ENCODE data around the gene ANKRD29.

ANKRD29 gene

GRCh38 chr18:23684515-23685197 lies 21.9 kb upstream of the ANKRD29 start:
- no peak for DNase-seq (ENCODE audit: low spot score)

GRCh38 chr18:23683671-23684070 lies 21.0 kb upstream of the ANKRD29 start:
- no peak for DNase-seq (ENCODE audit: low spot score)

DNA sequence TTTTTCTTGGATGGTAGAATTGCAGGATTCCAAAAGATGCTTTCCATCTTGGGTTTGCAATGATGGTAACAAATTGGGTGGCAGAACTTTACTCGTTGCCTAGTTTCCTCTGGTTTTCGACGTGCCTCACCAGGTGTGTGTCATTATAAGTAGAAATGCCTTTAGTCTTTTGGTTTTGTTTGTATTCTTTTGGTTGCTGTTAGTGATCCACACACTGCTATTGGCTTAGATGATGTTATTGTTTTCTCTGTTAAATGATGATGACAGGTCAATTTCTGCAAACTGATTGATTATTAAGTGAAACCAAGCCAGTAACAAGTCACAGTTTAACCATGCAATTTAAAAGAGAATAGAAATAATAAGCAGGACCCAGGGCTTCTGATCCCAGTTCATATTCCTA lies 20.4 kb upstream of the ANKRD29 start:
- no peak for DNase-seq (ENCODE audit: low spot score)

GRCh38 chr18:23682472-23682871 lies 19.8 kb upstream of the ANKRD29 start:
- no peak for DNase-seq (ENCODE audit: low spot score)

DNA sequence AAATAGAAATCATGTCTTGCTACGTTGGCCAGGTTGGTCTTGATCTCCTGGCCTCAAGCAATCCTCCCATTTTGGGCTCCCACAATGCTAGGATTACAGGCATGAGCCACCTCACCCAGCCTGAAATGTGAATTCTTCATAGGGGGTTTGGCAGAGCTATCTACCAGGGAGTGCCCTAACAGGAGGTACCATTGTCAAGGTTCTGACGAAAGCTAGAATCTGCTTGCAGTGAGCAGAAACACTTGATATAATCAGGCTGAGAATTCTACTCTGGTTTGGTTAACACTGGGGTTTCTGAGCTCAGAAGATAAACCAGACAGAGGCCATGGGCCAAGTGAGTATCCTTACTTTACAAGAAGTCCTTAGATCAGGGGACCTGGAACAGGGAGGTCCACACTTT lies 19.3 kb upstream of the ANKRD29 start:
- DNase-seq (ENCODE audit: low spot score) = no peak

DNA sequence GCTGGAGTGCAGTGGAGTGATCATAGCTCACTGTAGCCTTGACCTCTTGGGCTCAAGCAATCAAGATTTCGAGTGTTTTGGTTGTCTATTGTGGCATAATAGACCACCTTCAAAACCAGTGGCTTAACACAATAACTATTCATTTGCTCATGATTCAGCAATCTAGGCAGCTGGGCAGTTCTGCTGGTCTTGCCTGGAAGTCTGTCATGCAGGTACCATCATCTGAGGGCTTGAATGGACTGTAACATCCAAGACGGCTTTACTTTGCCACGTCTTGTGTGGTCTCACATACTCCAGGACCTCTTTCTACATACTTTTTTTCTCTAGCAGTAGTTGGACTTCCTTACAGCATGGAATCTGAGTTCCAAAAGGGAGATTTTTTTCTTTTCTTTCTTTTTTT lies 13.2 kb upstream of the ANKRD29 start:
- no peak for DNase-seq (ENCODE audit: low spot score)

- DNase-seq (ENCODE audit: low spot score) = no peak
Observed at GRCh38 chr18:23675236-23675635, 12.5 kb upstream of the ANKRD29 start.

DNA sequence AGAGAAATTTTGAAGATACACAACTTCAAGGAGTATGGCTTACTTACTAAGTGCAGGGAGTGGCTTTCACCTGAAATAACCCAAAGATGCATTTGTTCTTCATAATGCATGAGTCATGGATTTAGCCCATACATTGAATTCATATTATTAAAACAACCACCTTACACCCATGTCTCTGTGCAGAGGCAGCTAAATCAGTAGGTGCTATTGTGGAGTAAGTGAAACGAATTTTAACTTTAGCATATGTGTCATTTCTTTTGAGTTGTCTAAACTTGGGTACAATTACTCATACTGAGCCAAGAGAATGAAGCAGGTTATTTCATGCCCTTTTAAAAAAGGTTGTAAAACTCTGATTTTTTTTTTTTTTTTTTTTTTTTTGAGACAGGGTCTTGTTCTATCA lies 11.0 kb upstream of the ANKRD29 start:
- no peak for DNase-seq (ENCODE audit: low spot score)

GRCh38 chr18:23671564-23671963 lies 8.9 kb upstream of the ANKRD29 start:
- DNase-seq (ENCODE audit: low spot score) = no peak

DNA sequence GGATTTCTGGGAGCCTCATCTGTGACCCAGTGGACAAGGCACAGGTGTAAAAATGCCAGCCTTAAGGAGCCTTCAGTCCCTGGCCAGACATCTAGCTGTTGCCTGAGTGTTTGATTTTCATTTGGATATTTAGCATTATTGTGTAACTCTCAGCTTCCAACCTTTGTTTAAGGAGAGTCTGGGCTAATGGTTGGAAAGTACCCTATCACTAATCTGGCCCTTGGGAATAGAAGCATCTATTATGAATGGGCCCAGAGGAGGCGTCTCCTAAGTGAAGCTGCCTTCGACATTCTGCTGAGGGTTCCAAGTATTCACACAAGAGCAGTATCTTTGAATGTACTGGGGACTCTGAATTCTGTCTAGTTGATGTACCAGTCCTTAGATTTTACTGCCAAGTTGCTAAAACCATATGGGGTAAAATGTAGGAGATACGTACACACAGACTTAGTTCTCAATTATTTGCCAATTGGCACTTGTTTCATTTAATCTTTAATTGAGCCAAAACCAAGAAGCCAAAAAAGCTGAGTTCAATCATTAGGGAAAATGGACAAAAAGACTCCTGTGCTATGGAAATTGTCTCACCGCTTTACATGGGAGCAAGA lies 7.2 kb upstream of the ANKRD29 start:
- no peak for DNase-seq (ENCODE audit: low spot score)

- no peak for DNase-seq (ENCODE audit: low spot score)
Observed at GRCh38 chr18:23669202-23669766, 6.6 kb upstream of the ANKRD29 start.

- no peak for DNase-seq (ENCODE audit: low spot score)
Observed at GRCh38 chr18:23668731-23669130, 6.0 kb upstream of the ANKRD29 start.

DNA sequence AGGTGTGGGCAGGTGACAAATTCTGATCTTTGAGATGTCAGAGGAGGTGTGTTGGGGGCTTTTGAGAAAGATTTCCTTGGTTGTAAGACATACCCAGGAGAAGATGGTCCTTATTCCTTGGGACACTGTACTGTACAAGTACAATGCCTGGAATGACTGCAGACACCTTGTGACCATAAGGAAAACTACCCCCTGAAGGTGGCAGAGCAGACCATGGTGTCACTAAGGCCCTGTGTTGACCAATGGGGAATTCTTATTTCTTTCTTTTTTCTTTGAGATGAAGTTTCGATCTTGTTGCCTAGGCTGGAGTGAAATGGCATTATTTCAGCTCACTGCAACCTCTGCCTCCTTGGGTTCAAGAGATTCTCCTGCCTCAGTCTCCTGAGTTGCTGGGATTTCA lies 4.4 kb upstream of the ANKRD29 start:
- DNase-seq (ENCODE audit: low spot score) = no peak

GRCh38 chr18:23664674-23665073 lies 2.0 kb upstream of the ANKRD29 start:
- DNase-seq (ENCODE audit: low spot score) = no peak

DNA sequence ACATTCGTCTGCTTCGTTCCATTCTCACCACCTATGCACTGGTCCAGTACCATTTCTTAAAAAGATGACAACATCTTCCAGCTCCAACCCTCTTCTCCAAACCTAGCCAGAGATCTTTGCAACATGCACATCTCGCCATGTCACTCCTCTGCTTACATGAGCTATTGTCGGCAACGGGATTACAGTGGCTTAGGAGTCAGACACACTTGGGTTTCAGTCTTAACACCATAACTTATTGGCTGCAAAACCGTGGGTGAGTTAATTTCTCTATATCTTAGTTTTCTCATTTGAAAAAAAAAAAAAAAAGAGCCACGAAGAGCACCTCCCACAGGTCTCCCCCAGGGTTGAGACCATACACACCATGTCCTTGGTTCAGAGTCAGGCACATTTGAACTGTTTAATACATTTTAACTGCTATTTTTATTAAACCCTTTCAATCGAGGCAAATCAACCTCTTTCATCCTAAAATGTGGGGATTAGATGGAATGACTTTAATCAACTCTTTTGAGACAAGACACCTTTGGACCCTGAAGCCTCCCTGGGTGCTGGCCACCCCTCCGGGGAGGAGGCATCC lies 889 bp downstream of the ANKRD29 start:
- no peak for DNase-seq (ENCODE audit: low spot score)

GRCh38 chr18:23658285-23658684 lies 4.4 kb downstream of the ANKRD29 start:
- no peak for DNase-seq (ENCODE audit: low spot score)

GRCh38 chr18:23652232-23652631 lies 10.5 kb downstream of the ANKRD29 start:
- no peak for DNase-seq (ENCODE audit: low spot score)

DNA sequence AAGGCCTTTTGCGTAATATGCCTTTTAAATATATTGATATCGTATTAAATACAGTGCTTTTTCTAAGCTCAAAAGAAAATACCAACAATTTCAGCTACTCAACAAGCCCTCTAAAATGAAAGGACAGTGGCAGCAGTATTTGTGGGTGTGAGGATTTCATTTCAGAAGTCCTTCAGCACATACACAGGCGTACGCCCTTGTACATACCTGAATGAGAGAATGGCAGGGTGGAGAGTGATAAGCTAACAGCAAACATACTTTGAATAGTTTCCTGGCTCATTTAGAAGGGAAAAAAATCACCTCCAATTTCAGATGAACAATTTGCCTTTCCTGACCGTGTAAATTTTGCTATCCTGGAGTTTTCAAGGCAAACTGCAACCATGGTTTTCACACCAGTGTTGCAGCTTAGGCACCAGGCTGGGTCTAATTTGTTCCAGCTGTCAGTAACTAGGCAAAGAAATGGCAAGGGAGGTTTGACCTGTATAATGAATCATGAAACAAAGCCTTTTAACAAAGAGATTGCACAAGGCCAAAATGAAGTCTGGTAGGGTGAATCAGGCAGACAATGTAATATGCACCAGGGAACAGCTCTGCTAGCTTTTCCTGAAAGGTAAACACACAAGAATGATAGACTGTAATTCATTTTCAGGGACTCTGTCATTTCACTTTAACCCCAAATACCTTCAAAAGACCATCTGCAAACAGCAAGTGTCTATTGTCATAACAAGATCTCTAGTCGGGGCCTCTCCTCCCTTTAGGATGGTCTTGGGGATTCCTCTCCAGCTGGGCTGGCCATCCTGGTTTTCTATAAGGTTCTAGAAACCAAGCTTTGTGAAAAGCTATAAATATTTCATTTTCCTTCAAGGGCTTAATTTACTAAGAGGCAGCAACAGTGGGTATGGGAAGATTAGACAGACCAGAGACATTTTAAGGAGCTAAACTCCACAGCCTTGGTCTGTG lies 11.5 kb downstream of the ANKRD29 start:
- no peak for DNase-seq (ENCODE audit: low spot score)

- no peak for DNase-seq (ENCODE audit: low spot score)
Observed at GRCh38 chr18:23648940-23649607, 13.6 kb downstream of the ANKRD29 start.

DNA sequence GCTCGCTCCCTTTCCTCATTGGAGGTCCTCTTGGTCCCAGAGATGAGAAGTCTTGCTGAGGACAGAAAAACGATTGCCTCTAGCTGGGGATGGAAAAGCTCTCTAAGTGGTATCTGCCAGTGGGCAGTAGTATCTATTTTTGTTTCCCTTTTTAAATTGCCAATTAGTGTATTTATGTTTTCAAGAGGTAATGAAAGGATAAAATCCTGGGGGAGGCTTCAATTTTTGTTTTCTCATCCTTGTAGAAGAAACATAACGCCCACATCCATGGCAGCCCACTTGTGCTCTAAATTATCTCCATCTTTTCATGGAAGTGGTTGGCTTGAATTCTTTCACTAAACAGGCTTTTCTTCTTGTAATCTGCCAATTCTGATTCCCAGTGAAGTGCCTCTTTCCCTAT lies 14.3 kb downstream of the ANKRD29 start:
- DNase-seq (ENCODE audit: low spot score) = no peak

DNA sequence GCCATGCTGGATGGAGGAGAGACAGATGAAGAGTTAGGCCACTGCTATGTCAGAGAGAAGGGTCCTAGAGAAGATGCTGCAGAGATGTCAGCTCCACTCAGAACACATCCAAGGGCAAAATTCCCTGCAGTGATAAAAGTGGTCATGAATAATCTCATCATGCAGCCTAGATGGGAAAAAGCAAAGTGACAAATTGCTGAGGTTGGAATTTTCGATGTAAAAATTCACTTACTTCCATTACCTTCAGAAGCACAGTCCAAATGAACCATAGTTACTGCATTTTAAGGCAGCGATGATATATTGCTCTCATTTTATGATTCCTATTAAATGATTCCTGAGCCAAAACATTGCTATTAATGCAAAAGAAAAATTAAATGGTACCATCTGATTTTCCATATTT lies 16.4 kb downstream of the ANKRD29 start:
- DNase-seq (ENCODE audit: low spot score) = no peak
